Fibroblast of skin of right quadriceps (primary cell): ENCODE results near the gene NAMPT.
"Not testable (repeated sequence)": the region's sequence is repeated elsewhere in the genome, so short reads cannot be mapped to it uniquely, and the experiment has no call there.

Source experiments
- DNase-seq: peaks from one replicate; pipeline ENCODE4 v3.0.0-alpha.2; 2013

NAMPT gene

DNA sequence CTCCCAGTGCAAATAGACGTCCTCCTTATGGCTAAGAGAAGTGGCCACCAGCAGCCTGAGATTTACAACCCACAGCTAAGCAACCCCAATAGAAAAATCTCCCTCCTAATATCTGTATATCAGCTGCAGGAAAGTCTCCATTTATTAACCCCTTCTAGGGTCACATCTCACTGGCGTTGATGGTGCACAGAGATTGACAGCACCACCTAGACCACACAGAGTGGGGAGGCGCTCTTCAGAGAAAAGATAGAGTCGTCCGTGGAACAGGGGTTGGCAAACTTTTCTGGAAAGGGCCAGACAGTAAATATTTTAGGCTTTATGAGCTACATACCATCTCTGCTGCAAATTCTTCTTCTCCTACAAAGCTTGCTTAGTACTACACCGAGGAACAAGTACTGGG lies 60.0 kb downstream of the NAMPT start:
- DNase-seq: no peak

DNA sequence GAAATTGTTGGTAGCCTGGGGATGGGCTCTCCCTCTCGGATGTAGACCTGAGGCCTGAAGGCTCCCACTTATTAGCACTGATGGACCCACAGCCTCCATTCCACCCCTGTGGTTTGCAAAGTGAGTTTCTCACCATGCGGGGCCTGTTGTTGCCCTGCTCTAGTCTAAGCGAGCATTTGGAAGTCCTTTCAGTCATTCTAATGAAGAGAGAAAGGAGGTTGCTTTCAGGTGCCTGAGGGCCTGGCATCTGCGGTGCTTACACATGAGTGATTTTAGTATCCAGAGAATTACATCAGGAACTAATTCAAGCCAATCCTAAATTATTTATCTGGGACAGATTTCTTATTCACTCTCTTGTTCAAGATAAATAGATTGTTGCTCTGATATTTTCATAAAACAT lies 61.6 kb downstream of the NAMPT start:
- no peak for DNase-seq

- no peak for DNase-seq
These were observed 62.2 kb downstream of the NAMPT start for GRCh38 chr7:106222545-106222944.

DNA sequence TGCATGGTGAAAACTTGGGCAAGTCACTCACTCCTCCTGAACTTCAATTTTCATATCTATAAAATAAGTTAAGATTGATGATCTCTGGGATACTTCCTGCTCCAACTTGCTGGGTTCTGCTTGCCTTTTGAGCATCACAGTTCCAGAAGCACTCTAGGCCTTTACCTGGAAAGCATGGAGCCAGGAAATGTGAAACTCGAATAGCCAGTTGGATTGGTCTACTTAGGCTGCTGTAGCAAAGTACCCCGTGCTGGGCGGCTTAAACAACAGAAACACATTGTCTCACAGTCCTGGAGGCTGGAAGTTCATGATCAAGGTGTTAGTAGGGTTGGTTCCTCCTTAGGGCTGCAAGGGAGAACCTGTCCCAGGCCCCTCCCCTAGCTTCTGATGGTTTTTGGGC lies 64.5 kb downstream of the NAMPT start:
- DNase-seq: no peak

DNA sequence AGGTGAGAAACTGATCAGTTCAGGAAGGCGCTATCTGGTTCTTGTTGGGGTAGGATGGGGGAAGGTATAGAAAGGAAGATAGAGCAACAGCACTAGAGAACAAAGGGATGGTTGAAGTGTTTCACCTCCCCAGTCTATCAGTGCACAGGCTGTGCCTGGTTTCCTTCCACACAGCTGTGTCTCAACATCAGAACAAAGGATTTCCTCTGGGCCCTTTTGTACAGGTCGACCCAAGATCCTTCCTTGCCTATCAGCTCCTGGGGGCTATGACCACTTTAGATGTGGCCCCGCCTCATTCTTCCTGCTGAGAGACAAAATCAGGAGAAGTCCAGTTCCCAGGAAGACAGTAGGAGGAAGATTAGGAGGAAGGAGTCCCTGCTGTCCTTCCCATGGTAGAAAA lies 65.6 kb downstream of the NAMPT start:
- DNase-seq: no peak

GRCh38 chr7:106218546-106218945 lies 66.2 kb downstream of the NAMPT start:
- peak; percentile 10 for DNase-seq

DNA sequence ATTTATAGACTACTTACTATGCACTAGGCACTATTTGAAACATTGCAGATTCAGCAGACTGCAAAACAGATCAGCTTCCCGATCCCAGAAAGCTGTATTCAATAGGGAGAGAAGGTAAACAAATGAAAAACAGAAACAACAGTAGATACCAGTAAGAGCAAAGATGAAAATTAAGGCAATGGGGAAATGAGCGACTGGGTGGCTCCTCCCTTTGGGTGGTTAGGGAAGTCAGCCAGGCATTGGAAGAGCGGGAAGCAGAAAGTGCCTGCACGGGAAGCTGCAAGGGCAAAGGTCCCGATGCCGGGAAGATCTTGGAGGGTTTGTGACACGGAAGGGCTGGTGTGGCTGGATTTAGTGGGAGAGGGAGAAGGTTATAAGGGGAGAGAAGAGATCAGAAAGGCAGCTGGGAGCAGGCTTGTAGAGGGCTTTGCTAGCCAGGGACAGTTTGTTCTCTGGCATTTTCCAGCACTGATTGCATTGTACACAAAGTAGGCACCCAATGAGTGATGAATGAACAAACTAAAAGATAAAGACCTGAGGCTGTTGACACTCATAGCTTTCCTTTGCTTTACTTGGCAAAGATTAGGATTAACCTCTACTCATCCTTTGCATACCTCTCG lies 67.8 kb downstream of the NAMPT start:
- peak; percentile 39 for DNase-seq

GRCh38 chr7:106216517-106216922 lies 68.3 kb downstream of the NAMPT start:
- DNase-seq: peak; percentile 96

GRCh38 chr7:106215868-106216516 lies 68.8 kb downstream of the NAMPT start:
- no peak for DNase-seq

- DNase-seq: not testable (repeated sequence)
These were observed 75.8 kb downstream of the NAMPT start for GRCh38 chr7:106208944-106209343.

GRCh38 chr7:106206826-106207541 lies 77.8 kb downstream of the NAMPT start:
- no peak for DNase-seq

DNA sequence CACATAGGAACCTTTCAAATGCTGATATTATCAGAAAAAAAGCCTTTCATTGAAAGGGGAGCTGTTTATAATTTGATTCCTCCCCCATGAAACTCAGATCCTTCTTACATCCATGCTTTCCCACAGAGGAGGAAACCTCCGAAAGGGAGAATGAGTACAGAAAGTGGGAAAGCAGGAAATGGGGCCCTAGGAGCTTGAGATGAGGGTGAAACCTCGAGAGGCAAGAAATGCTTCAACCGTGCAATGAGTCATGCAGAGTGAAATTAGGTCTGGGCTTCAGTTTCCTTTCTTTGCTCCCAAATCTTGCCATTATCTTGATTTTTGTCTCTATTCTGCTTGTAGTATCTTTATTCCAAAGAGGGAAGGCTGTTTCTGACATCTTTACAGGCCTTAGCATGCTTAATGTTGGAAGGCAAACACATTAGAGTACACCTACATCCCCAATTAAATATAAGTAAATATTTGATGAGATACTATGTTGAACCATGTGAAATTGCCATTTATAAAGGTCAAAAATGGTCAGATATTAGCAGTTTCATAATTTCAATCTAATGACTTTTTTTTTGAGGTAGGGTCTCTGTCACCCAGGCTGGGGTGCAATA lies 79.1 kb downstream of the NAMPT start:
- peak; percentile 42 for DNase-seq

GRCh38 chr7:106203473-106203872 lies 81.3 kb downstream of the NAMPT start:
- no peak for DNase-seq

DNA sequence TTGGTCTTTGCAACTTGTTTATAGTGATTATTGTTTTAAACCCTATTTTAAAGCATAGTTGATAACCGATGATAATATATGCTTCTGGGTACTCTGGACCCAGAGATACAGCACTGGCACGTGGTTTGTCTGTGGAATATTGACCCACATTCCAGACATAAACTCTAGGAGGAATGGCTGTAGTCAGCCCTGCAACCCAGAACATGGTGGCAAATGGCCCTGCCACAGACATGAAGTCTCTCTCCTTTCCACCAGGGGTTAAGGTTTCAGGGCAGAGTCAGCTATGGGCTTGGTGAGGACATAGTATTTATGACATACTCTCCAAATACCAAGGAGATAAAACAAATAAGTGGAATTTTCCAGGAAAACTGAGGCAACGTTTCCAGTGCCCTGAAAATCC lies 83.6 kb downstream of the NAMPT start:
- no peak for DNase-seq

- DNase-seq: no peak
These were observed 84.9 kb downstream of the NAMPT start for GRCh38 chr7:106199813-106200364.

GRCh38 chr7:106199024-106199423 lies 85.8 kb downstream of the NAMPT start:
- no peak for DNase-seq
